ENCODE data around the gene ARHGAP12.

The ARHGAP12 gene

GRCh38 chr10:31884386-31884785 is 44.2 kb downstream of the ARHGAP12 start:
- no peak for DNase-seq (ENCODE audit: low read depth in 2 of 3, low spot score in 2 of 3)

- no peak for DNase-seq (ENCODE audit: low read depth in 2 of 3, low spot score in 2 of 3)
Measured at GRCh38 chr10:31883397-31883796, 45.2 kb downstream of the ARHGAP12 start.

GRCh38 chr10:31878486-31878885 is 50.1 kb downstream of the ARHGAP12 start:
- DNase-seq (ENCODE audit: low read depth in 2 of 3, low spot score in 2 of 3) = no peak

DNA sequence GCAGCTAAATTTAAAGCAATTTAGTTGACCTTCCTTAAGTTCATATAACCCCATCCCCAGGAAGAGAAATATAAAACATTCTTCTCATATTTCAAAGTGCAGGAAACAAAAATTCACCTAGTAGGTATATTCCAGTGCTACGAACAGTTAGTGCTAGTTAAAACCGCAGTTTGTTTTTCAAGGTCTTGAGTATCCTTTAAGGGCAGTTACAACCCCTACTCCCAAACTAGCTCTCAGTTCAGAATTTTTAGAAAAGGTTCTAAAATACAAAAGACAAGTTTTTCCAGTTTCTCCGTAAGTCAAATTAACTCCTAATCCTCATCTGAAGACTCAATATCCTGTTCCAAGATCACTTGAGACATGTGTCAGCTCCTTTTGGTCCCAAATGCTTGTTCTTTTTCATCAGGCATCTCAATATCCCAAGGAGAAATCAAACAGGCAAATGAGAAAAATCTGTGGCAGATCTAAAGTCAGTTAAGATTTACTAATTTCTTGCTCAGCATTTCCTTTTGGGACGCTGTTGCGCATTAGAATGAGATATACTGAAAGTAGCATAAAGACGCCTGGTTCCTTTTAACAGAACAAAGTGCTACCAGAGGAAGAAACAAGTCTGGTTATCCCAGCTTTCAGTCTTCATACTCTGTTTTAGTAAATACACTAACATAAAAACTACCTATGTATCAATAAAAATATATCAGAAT is 51.8 kb downstream of the ARHGAP12 start:
- DNase-seq (ENCODE audit: low read depth in 2 of 3, low spot score in 2 of 3) = no peak

- DNase-seq (ENCODE audit: low read depth in 2 of 3, low spot score in 2 of 3) = no peak
Measured at GRCh38 chr10:31875608-31876007, 53.0 kb downstream of the ARHGAP12 start.

- DNase-seq (ENCODE audit: low read depth in 2 of 3, low spot score in 2 of 3) = no peak
Measured at GRCh38 chr10:31873724-31874123, 54.9 kb downstream of the ARHGAP12 start.

- no peak for DNase-seq (ENCODE audit: low read depth in 2 of 3, low spot score in 2 of 3)
Measured at GRCh38 chr10:31871266-31872065, 57.2 kb downstream of the ARHGAP12 start.

GRCh38 chr10:31867646-31868045 is 61.0 kb downstream of the ARHGAP12 start:
- no peak for DNase-seq (ENCODE audit: low read depth in 2 of 3, low spot score in 2 of 3)

- no peak for DNase-seq (ENCODE audit: low read depth in 2 of 3, low spot score in 2 of 3)
Measured at GRCh38 chr10:31866118-31866670, 62.4 kb downstream of the ARHGAP12 start.

GRCh38 chr10:31864834-31865518 is 63.7 kb downstream of the ARHGAP12 start:
- DNase-seq (ENCODE audit: low read depth in 2 of 3, low spot score in 2 of 3) = no peak

- DNase-seq (ENCODE audit: low read depth in 2 of 3, low spot score in 2 of 3) = no peak
Measured at GRCh38 chr10:31855033-31855432, 73.6 kb downstream of the ARHGAP12 start.

DNA sequence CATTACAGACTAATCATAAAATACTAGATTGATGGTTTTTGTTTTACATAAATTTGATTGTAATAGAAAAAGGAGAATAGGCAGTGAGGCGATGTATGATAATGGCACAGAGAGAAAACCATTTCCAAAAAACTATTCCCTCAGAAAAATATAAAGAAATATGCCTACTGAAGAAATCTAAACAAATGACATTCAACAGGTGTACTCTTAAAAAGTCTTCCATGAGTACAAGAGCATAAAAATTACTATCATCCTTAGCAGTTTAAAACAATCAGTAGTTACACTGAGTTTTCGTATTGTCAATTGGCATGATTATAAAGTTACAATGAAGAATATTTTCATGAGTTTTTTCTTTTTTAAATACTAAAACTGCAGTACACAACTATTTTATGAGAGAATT is 75.0 kb downstream of the ARHGAP12 start:
- DNase-seq (ENCODE audit: low read depth in 2 of 3, low spot score in 2 of 3) = no peak

GRCh38 chr10:31851216-31851615 is 77.4 kb downstream of the ARHGAP12 start:
- no peak for DNase-seq (ENCODE audit: low read depth in 2 of 3, low spot score in 2 of 3)

- DNase-seq (ENCODE audit: low read depth in 2 of 3, low spot score in 2 of 3) = no peak
Measured at GRCh38 chr10:31847515-31847914, 81.1 kb downstream of the ARHGAP12 start.

DNA sequence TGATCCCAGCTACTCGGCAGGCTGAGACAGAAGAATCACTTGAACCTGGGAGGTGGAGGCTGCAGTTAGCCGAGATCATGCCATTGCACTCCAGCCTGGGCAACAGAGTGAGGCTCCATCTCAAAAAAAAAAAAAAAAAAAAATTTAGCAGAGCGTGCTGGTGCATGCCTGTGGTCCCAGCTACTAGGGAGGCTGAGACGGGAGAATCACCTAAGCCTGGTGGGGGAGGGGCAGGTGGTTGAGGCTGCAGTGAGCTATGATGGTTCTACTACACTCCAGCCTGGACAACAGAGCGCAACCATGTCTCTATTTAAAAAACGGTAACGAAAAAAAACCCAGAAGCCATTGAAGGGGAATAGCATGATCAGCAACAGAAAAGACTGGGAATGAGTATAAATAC is 89.9 kb downstream of the ARHGAP12 start:
- DNase-seq (ENCODE audit: low read depth in 2 of 3, low spot score in 2 of 3) = no peak

DNA sequence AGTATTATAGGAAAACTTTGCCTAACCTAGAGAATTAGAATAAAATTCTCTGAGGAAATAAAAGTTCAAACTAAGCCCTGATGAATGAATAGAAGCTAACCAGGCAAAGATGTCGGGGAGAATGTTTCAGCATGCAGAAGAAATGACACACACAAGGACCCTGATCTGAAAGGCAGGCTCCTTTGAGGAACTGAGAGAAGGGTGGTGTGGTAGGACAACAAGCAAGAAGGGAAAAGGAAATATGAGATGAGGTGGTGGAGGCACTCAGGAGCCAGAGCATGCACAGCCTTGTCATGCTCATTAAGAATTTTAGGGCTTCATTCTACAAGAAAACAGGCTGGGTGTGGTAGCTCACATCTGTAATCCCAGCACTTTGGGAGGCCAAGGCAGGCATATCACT is 90.6 kb downstream of the ARHGAP12 start:
- no peak for DNase-seq (ENCODE audit: low read depth in 2 of 3, low spot score in 2 of 3)

GRCh38 chr10:31836569-31837406 is 91.8 kb downstream of the ARHGAP12 start:
- no peak for DNase-seq (ENCODE audit: low read depth in 2 of 3, low spot score in 2 of 3)

DNA sequence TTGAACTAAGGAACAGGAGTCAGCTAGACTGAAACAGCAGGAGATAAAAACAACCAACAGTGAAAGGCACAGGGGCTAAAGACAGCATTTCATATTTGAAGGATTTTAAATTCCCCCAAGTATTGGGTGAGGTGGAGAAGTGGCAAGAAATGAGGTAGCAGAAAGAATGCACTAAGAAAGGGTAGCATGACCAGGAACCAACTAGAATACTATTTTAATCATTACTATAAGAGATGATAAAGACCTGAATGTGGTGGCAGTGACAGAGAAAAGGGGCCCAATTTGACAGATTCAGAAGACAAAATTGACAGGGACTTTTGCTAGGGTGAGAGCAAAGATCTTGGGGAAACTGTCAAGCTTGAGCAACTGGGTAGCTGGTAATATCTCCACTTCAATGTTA is 94.9 kb downstream of the ARHGAP12 start:
- no peak for DNase-seq (ENCODE audit: low read depth in 2 of 3, low spot score in 2 of 3)

GRCh38 chr10:31832261-31832660 is 96.4 kb downstream of the ARHGAP12 start:
- no peak for DNase-seq (ENCODE audit: low read depth in 2 of 3, low spot score in 2 of 3)

- DNase-seq (ENCODE audit: low read depth in 2 of 3, low spot score in 2 of 3) = no peak
Measured at GRCh38 chr10:31830887-31831286, 97.7 kb downstream of the ARHGAP12 start.

GRCh38 chr10:31829776-31830175 is 98.9 kb downstream of the ARHGAP12 start:
- no peak for DNase-seq (ENCODE audit: low read depth in 2 of 3, low spot score in 2 of 3)

All from activated CD8-positive, alpha-beta memory T cell treated with anti-CD3 and anti-CD28 coated beads for 48 hours (primary cell).